ENCODE data around the gene RCN2.

The RCN2 gene

DNA sequence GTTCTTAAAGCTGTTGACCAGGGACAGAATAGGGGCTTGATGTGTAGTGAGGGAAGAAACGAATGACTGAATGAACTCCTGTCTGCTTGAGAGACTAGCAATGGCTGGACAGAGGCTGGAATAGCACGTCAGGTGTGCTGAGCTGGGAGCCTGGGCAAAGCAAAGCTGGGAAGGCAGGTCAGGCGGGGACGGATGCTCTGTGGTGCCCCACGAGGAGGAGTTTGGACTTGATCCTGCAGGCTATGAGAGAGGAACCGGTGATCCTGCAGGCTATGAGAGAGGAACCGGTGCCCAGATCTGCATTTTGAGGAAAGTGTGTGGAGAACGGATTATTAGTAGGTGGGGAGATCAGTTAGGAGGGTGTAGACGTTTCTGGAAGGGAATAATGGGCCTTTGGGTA, 32.0 kb downstream of the RCN2 start:
- TF ChIP-seq SIN3A (IDR thresholded peaks at IDR 0.05; ENCODE audit: borderline replicate concordance, insufficient read depth, low read length): no peak
- no peak for TF ChIP-seq TAF1 (IDR thresholded peaks at IDR 0.05; ENCODE audit: borderline replicate concordance, insufficient read depth, low read length)
- TF ChIP-seq FOXP2 (optimal IDR thresholded peaks at IDR 0.05; ENCODE audit: borderline replicate concordance, extremely low read depth, extremely low read length, insufficient read depth): no peak
- TF ChIP-seq POLR2AphosphoS5 (IDR thresholded peaks at IDR 0.05; ENCODE audit: low read depth, low read length): no peak
- TF ChIP-seq, protein P1, sequence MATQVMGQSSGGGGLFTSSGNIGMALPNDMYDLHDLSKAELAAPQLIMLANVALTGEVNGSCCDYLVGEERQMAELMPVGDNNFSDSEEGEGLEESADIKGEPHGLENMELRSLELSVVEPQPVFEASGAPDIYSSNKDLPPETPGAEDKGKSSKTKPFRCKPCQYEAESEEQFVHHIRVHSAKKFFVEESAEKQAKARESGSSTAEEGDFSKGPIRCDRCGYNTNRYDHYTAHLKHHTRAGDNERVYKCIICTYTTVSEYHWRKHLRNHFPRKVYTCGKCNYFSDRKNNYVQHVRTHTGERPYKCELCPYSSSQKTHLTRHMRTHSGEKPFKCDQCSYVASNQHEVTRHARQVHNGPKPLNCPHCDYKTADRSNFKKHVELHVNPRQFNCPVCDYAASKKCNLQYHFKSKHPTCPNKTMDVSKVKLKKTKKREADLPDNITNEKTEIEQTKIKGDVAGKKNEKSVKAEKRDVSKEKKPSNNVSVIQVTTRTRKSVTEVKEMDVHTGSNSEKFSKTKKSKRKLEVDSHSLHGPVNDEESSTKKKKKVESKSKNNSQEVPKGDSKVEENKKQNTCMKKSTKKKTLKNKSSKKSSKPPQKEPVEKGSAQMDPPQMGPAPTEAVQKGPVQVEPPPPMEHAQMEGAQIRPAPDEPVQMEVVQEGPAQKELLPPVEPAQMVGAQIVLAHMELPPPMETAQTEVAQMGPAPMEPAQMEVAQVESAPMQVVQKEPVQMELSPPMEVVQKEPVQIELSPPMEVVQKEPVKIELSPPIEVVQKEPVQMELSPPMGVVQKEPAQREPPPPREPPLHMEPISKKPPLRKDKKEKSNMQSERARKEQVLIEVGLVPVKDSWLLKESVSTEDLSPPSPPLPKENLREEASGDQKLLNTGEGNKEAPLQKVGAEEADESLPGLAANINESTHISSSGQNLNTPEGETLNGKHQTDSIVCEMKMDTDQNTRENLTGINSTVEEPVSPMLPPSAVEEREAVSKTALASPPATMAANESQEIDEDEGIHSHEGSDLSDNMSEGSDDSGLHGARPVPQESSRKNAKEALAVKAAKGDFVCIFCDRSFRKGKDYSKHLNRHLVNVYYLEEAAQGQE (IDR thresholded peaks at IDR 0.05; ENCODE audit: insufficient read depth in 1 of 2, low read depth in 2 of 2, low read length in 2 of 2): no peak

DNA sequence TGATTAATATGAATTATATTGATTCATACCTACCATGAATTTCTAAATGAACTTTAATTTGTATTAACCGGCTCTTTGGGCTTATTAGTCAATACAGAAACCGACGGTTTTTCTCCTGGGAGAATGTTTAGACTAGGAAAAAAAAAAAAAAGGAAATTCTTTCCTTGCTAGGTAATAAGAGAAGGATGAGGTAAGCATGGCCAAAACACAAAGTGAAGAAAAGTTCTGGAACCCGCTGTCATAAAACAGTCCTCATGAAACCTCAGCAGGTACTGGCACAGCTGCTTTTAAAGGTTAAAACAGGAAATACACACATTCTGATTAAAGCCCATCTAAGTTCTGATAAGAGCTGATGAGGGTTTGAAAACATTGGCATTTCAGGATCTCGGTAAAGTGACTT, 32.6 kb downstream of the RCN2 start:
- TF ChIP-seq, protein P1 (IDR thresholded peaks at IDR 0.05; ENCODE audit: insufficient read depth in 1 of 2, low read depth in 2 of 2, low read length in 2 of 2): no peak
- TF ChIP-seq FOXP2 (optimal IDR thresholded peaks at IDR 0.05; ENCODE audit: borderline replicate concordance, extremely low read depth, extremely low read length, insufficient read depth) (no peak), SIN3A (IDR thresholded peaks at IDR 0.05; ENCODE audit: borderline replicate concordance, insufficient read depth, low read length) (no peak), POLR2AphosphoS5 (IDR thresholded peaks at IDR 0.05; ENCODE audit: low read depth, low read length) (no peak), TAF1 (IDR thresholded peaks at IDR 0.05; ENCODE audit: borderline replicate concordance, insufficient read depth, low read length) (no peak)

DNA sequence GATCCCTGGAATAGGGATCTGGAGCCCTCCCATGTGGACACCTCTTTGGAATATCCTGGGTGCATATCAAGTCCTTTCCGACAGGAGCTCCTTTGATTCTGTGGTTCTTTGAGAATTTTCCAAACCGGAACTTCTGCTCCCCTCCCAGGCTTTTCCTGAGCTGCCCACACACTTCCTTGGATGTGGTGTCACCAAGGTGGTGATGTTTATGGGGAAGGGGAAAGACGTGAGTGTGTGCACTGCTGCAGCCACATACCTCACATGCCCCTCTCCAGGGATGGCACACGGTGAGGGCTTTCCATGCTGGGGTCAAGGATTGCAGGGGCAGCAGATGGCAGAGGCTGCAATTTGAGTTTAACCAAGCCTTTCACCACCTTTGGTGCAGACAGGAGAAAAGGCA, 35.5 kb downstream of the RCN2 start:
- TF ChIP-seq FOXP2 (optimal IDR thresholded peaks at IDR 0.05; ENCODE audit: borderline replicate concordance, extremely low read depth, extremely low read length, insufficient read depth): no peak
- TF ChIP-seq POLR2AphosphoS5 (IDR thresholded peaks at IDR 0.05; ENCODE audit: low read depth, low read length): no peak

DNA sequence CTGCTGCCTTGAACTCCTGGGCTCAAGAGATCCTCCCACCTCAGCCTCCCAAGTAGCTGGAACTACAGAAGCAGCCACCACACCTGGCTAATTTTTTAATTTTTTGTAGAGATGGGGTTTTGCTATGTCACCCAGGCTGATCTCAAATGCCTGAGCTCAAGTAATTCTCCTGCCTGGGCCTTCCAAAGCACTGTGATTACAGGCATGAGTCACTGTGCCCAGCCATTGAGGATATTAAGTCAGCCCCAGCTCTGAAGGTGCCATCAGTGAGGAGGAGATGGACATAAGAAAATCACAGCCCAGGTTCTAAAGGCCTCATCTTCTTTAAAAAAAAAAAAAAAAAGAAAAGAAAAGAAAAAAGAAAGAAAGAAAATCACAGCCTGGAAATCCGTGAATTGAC, 36.8 kb downstream of the RCN2 start:
- no peak for TF ChIP-seq SIN3A (IDR thresholded peaks at IDR 0.05; ENCODE audit: borderline replicate concordance, insufficient read depth, low read length)
- TF ChIP-seq POLR2AphosphoS5 (IDR thresholded peaks at IDR 0.05; ENCODE audit: low read depth, low read length): no peak
- no peak for TF ChIP-seq FOXP2 (optimal IDR thresholded peaks at IDR 0.05; ENCODE audit: borderline replicate concordance, extremely low read depth, extremely low read length, insufficient read depth)
- no peak for TF ChIP-seq TAF1 (IDR thresholded peaks at IDR 0.05; ENCODE audit: borderline replicate concordance, insufficient read depth, low read length)
- TF ChIP-seq, protein P1 (IDR thresholded peaks at IDR 0.05; ENCODE audit: insufficient read depth in 1 of 2, low read depth in 2 of 2, low read length in 2 of 2): no peak

DNA sequence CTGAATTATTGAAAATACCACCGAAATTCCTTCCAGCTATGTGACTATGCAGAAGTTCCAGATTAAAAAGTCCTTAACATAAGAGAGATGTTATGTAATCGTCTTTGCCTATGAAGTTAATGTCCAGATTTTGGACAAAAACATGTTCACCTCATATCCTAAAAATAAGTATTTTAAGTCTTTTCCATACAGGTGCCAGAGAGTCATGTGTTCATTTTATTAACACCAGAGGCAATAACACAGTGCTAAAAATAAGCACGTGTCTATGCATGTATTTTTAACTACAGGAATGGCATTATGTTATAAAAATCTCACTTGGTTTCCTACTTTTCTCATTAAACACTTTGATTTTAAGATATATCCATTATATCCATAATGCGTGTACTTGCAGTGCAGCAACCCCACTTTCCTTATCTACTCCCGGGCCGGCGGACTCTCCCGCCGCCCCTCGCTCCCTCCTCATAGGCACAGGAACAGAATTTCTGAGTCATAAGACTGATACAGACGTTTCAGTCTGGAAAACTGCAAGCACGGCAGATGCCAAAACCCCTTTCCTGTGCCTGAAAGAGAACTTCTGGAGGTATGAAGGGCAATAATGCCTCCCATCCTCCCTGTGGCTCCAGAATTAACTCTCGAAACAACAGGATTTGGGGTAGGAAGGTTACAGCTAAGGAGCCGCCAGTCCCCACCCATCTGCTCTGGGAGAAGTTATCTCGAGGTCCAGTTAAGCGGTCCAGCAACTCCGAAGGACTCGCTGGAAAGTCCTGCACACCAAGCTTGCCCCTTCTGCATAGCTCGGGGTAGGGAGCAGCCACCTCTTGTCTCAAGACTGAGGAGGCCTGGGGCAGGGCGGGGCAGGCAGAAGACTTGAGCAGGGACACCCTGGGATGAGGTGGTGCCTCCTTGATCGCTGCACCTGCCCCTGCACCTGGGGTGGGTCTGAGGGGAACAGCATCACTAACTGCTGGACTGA, 41.1 kb downstream of the RCN2 start:
- no peak for TF ChIP-seq FOXP2 (optimal IDR thresholded peaks at IDR 0.05; ENCODE audit: borderline replicate concordance, extremely low read depth, extremely low read length, insufficient read depth)
- TF ChIP-seq POLR2AphosphoS5 (IDR thresholded peaks at IDR 0.05; ENCODE audit: low read depth, low read length): no peak
- TF ChIP-seq, protein P1 (IDR thresholded peaks at IDR 0.05; ENCODE audit: insufficient read depth in 1 of 2, low read depth in 2 of 2, low read length in 2 of 2): no peak
- TF ChIP-seq SIN3A (IDR thresholded peaks at IDR 0.05; ENCODE audit: borderline replicate concordance, insufficient read depth, low read length): no peak
- TF ChIP-seq TAF1 (IDR thresholded peaks at IDR 0.05; ENCODE audit: borderline replicate concordance, insufficient read depth, low read length): no peak

All from PFSK-1 (cell line).